SU-DHL-6 (cell line): ENCODE measurements around the gene HELZ.

ENCODE experiments used
- H2AFZ ChIP-seq: fragments of 200-600 bp; sonication (generic); 2 replicates; pipeline ENCODE4 v1.6.1; 2014; ENCODE audit warnings: low read depth, mild to moderate bottlenecking, moderate library complexity, mixed read lengths, antibody characterized with exemption, low read length; ENCODE audit not compliant: severe bottlenecking
- H3F3A ChIP-seq: fragments of 200-600 bp; shearing (Covaris generic); 2 replicates; pipeline ENCODE4 v1.6.0; 2016; ENCODE audit warnings: antibody characterized with exemption, mild to moderate bottlenecking; ENCODE audit not compliant: insufficient read depth
- H3K27ac ChIP-seq: fragments of 200-600 bp; sonication (generic); 2 replicates; pipeline ENCODE4 v1.5.1; 2016; ENCODE audit warnings: low read depth, mild to moderate bottlenecking, low read length, moderate library complexity, mixed read lengths
- H3K27me3 ChIP-seq: fragments of 200-600 bp; sonication (generic), shearing (Covaris generic); 2 replicates; pipeline ENCODE4 v1.6.0; 2014; ENCODE audit warnings: mild to moderate bottlenecking, low read length
- H3K36me3 ChIP-seq: fragments of 200-600 bp; sonication (generic); 2 replicates; pipeline ENCODE4 v1.6.1; 2014; ENCODE audit warnings: mild to moderate bottlenecking, low read length, mixed read lengths
- H3K4me2 ChIP-seq: fragments of 300-600, 200-600 bp; shearing (Covaris generic), sonication (generic); 2 replicates; pipeline ENCODE4 v1.6.0; 2014; ENCODE audit warnings: low read length, low read depth, mild to moderate bottlenecking; ENCODE audit not compliant: poor library complexity, severe bottlenecking
- H3K4me3 ChIP-seq: fragments of 200-600 bp; sonication (generic); 2 replicates; pipeline ENCODE4 v1.5.1; 2014; ENCODE audit warnings: antibody characterized with exemption, low read length, mild to moderate bottlenecking, mixed read lengths; ENCODE audit not compliant: insufficient read depth, poor library complexity, severe bottlenecking
- H3K79me2 ChIP-seq: fragments of 200-600 bp; sonication (generic); 2 replicates; pipeline ENCODE4 v1.6.1; 2014; ENCODE audit warnings: mild to moderate bottlenecking, low read length, moderate library complexity; ENCODE audit not compliant: insufficient read depth
- H3K9ac ChIP-seq: fragments of 200-600 bp; sonication (generic); 2 replicates; pipeline ENCODE4 v1.7.0; 2014; ENCODE audit warnings: mild to moderate bottlenecking, low read length
- H3K9me2 ChIP-seq: fragments of 200-600 bp; sonication (generic); replicated peaks from 2 replicates; pipeline ENCODE4 v1.6.1; 2014; ENCODE audit warnings: low read length; ENCODE audit not compliant: insufficient read depth
- H3K9me3 ChIP-seq: fragments of 200-600 bp; sonication (generic); 2 replicates; pipeline ENCODE4 v1.6.1; 2014; ENCODE audit warnings: low read length, mixed read lengths; ENCODE audit not compliant: insufficient read depth
- H4K20me1 ChIP-seq: fragments of 200-600 bp; sonication (generic); 2 replicates; pipeline ENCODE4 v1.6.1; 2014; ENCODE audit warnings: low read depth, mild to moderate bottlenecking, antibody characterized with exemption, low read length, moderate library complexity, mixed read lengths
- CTCF ChIP-seq: fragments of 200-600 bp; sonication (generic); IDR thresholded peaks from one replicate; pipeline ENCODE4 v1.5.1; 2017; ENCODE audit warnings: antibody characterized with exemption, mild to moderate bottlenecking, low read length, moderate library complexity; ENCODE audit not compliant: insufficient read depth, poor library complexity, severe bottlenecking
- EZH2phosphoT487 ChIP-seq: fragments of 200-600 bp; sonication (generic), shearing (Covaris generic); conservative IDR thresholded peaks from 2 replicates; pipeline ENCODE4 v1.6.1; 2018; ENCODE audit warnings: mild to moderate bottlenecking, antibody characterized with exemption, low read length, moderate library complexity, mixed read lengths

HELZ gene

DNA sequence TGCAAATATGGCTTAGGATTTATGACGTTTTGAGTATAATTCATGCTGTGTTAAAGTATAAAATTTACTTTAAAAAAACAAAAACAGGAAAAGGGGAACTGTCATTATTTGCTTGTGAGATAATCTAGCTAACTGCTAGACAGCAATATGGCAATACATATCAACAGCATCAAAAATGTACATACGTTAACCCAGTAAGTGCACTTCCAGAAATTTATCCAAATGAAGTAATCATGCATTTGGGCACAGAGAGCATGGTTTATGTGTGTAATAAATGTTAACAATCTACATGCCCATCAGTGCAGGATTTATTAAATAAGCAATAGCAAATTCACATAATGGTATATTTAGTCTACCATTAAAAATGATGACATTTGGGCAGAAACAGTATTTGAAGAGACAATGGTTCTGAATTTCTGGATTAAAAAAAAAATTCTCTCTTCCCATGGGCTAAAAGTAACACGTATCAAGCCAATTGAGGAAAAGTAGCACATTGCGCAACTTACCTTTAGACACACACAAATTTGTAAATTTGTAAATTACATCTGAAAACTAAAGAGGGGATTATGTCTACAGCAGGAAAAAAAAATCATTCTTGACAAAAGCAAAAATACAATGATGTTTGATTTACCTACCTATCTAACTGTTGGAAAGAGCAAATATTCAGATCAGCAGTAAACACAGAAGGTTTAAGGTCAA lies 120.4 kb downstream of the HELZ start:
- Histone ChIP-seq H3F3A (no peaks in the 10 kb centered on the region), H3K4me2 (no peak overlapping the region), H3K9me3 (no peaks in the 10 kb centered on the region; the same call in 1 of the 2 replicates), H3K79me2 (no peaks in the 10 kb centered on the region), H3K9me2 (no peaks in the 10 kb centered on the region), H3K27me3 (no peaks in the 10 kb centered on the region), H2AFZ (no peak overlapping the region), H3K36me3 (peaks cover 46% of the 10 kb centered on the region), H3K9ac (no peak overlapping the region), H3K27ac (no peak overlapping the region), H3K4me3 (no peak overlapping the region), H4K20me1 (no peaks in the 10 kb centered on the region)
- no peak for TF ChIP-seq EZH2phosphoT487
- TF ChIP-seq CTCF = no peak

DNA sequence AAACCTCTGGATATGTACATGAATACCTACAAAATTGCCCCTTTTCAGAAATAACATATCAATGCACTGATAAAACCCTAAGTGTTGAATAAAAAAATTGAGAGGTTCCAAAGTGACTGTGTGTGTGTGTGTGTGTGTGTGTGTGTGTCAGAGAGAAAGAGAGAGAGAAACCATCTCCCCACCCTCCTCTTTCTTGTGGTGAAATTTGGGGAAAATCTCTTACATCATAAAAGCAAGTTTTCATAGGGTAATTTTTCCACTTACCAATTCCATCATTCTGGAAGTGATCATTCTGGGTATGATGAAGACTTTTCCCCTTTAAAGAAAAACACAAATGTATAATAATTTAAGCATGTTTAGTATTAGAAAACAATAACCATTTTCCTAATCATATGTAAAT lies 121.3 kb downstream of the HELZ start:
- H3K4me3 ChIP-seq = no peak overlapping the region
- no peak overlapping the region for H3K9ac ChIP-seq
- H3K9me3 ChIP-seq = no peaks in the 10 kb centered on the region; the same call in 1 of the 2 replicates
- H3K36me3 ChIP-seq = peaks cover 51% of the 10 kb centered on the region
- H3K27ac ChIP-seq = no peak overlapping the region
- no peak overlapping the region for H3K4me2 ChIP-seq
- TF ChIP-seq EZH2phosphoT487 (no peak), CTCF (no peak)
- no peaks in the 10 kb centered on the region for H3K27me3 ChIP-seq
- H3F3A ChIP-seq = no peaks in the 10 kb centered on the region
- no peak overlapping the region for H2AFZ ChIP-seq
- no peaks in the 10 kb centered on the region for H3K9me2 ChIP-seq
- H4K20me1 ChIP-seq = no peaks in the 10 kb centered on the region
- H3K79me2 ChIP-seq = no peaks in the 10 kb centered on the region

- Histone ChIP-seq H3K27ac (no peak overlapping the region), H4K20me1 (no peaks in the 10 kb centered on the region), H3K36me3 (peaks cover 44% of the 10 kb centered on the region)
Observed at GRCh38 chr17:67121316-67121891, 123.6 kb downstream of the HELZ start.

More at GRCh38 chr17:67121316-67121891, 123.6 kb downstream of the HELZ start:
- no peak overlapping the region for H2AFZ ChIP-seq
- TF ChIP-seq EZH2phosphoT487 (no peak), CTCF (no peak)
- H3K79me2 ChIP-seq = no peaks in the 10 kb centered on the region
- no peak overlapping the region for H3K4me3 ChIP-seq
- no peaks in the 10 kb centered on the region for H3K27me3 ChIP-seq
- H3K4me2 ChIP-seq = no peak overlapping the region
- no peaks in the 10 kb centered on the region for H3K9me2 ChIP-seq
- H3F3A ChIP-seq = no peaks in the 10 kb centered on the region
- no peaks in the 10 kb centered on the region; the same call in 1 of the 2 replicates for H3K9me3 ChIP-seq
- no peak overlapping the region for H3K9ac ChIP-seq
